GM13976 (cell line): Measurements from ENCODE around the gene COASY.
A peak's percentile ranks its signal among the peaks of the same experiment; 100 is the strongest.

Experiments used
- DNase-seq: peaks from one replicate; pipeline ENCODE4 v3.0.0; 2012; ENCODE audit warnings: low spot score
- in situ Hi-C: fragments of 300-500 bp; cut with MboI; formaldehyde crosslinking; loops from one replicate; pipeline ENCODE4 v1.12.0; 2022; ENCODE audit warnings: low sequenced_read_pairs, mixed read lengths, inconsistent platforms; ENCODE audit not compliant: unreplicated experiment
- TF ChIP-seq, protein P1 (sequence below): IDR thresholded peaks from 2 replicates; pipeline ENCODE4 v1.5.1; 2012; ENCODE audit warnings: borderline replicate concordance, mild to moderate bottlenecking; ENCODE audit not compliant: insufficient read depth; ENCODE audit errors: extremely low read depth, missing control alignments, control extremely low read depth

COASY gene

DNA sequence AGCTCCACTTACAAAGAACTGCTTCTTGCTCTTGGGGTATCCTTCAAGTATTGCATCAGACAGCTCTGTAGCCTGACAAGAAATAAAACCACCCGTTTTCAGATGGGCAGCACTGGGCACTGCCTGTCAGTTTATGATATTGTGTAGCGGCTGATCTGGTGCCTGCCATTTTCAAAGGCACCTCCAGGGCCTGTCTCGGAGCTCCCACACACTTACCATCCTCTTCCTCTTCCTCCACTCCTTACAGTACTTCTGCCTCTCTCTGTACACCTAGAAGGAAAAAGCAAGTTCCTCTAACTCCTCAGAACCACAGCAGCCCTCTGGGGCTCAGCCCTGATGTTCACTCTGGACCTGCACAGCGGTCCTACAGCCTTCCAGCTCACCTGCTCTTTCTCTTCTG, 11.1 kb downstream of the COASY start:
- TF ChIP-seq, protein P1, sequence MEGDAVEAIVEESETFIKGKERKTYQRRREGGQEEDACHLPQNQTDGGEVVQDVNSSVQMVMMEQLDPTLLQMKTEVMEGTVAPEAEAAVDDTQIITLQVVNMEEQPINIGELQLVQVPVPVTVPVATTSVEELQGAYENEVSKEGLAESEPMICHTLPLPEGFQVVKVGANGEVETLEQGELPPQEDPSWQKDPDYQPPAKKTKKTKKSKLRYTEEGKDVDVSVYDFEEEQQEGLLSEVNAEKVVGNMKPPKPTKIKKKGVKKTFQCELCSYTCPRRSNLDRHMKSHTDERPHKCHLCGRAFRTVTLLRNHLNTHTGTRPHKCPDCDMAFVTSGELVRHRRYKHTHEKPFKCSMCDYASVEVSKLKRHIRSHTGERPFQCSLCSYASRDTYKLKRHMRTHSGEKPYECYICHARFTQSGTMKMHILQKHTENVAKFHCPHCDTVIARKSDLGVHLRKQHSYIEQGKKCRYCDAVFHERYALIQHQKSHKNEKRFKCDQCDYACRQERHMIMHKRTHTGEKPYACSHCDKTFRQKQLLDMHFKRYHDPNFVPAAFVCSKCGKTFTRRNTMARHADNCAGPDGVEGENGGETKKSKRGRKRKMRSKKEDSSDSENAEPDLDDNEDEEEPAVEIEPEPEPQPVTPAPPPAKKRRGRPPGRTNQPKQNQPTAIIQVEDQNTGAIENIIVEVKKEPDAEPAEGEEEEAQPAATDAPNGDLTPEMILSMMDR, result no peak
- in situ Hi-C loops, result no loop called here
- DNase-seq, result no peak

DNA sequence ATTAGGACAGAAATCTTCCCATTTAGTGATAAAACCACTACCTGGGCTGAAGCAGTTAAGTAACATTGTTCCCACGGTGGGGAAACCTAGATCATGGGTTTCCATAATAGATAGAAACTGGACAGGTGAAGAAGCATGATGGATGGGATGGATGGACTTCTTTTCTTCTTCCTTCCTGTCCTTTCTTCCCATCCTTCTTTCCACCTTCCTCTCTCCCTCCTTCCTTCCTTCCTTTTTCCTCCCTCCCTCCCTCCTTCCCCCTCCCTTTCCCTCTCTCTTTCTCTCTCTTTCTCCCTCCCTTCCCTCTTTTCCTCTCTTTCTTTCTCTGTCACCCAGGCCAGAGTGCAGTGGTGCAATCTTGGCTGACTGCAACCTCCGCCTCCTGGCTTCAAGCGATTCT, 12.5 kb downstream of the COASY start:
- DNase-seq, result no peak
- TF ChIP-seq, protein P1, result no peak
- in situ Hi-C loops, result no loop called here

DNA sequence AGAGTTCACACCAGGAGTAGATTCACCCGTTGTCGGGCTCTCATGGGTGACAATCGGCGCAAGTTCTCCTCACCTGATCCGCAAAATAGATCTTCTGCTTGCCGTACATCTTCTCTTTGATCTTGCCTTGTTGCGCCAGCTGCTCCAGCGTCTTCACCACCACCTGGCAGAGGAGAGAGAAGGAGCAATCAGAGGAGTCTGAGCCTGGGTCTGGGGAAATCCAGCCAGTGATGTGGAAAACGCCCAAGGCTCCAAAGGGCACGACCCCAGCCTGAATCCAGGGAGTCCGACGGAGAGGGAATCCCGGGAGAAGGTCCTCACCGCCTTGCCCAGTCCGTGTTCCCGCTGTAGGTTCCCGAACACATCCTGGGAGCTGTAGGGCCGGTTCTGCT, 15.2 kb downstream of the COASY start:
- TF ChIP-seq, protein P1, result no peak
- in situ Hi-C loops, result no loop called here
- DNase-seq, result no peak

DNA sequence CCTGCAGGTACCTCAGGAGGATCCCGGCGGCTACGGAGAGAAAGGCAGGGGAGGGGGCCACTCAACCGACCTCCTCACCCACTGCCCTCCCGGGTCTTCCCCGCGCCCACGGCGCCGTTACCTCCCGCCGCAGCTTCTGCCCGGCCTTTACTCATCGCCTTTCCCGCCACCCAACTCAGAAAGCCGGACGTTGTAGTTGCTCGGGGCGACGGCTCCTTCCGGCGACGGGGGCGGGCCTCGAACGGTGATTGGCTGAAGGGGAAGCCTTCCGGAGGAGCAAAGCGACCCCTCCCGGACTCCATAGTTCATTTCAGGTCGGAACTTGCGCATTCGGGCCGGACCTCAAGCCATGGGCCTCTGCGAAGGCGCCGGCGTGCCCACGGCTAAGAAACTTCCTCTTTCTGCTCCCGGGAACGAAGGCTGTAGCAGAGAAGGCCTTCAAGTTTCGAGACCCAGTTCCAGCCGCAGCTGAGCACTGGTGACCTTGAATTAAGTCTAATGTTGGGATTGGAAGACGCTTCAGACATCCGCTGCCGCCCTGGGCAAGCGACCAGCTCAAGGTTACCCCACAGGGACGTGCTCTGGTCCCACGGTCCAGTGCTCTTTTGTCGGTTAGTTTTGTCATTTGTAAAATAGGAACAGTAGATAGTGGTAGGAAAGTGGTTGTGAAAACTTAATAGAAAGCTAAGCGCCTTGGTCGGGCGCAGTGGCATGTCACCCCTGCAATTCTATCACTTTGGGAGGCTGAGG, 15.8 kb downstream of the COASY start, which contains the start of gene PSMC3IP:
Gene PSMC3IP (minus strand): TSS at position 198 of the 750 bp plus-strand sequence. CDS start 43 bp downstream, at position 155.
- peak; percentile 98 for DNase-seq
- in situ Hi-C loops, result no loop called here
- TF ChIP-seq, protein P1, result peak; percentile 34

DNA sequence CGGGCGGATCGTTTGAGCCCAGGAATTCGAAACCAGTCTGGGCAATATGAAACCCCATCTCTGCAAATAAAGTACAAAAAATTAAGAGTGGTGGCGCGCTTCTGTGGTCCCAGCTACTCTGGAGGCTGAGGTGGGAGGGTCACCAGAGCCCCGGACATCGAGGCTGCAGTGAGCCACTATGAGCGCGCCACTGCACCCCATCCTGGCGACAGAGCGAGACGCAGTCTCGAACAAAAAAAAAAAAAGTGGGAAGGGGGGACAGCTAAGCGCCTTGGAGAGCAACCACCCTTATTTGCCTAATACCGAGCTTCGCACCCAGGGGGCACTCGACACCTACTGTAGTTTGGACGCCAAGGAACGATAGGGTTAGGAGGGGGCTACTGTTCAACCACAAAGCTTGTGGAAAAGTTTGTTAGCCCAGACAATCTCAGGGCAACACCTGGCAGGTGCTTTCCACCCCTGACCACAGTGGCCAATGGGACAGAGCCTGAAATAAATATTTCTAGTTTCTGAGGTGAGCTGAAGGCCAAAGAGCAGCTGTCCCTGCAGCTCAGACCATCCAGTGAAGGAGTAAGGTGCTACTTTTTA, 16.4 kb downstream of the COASY start:
- TF ChIP-seq, protein P1, result peak; percentile 74
- DNase-seq, result peak; percentile 89
- in situ Hi-C loops, result no loop called here

DNA sequence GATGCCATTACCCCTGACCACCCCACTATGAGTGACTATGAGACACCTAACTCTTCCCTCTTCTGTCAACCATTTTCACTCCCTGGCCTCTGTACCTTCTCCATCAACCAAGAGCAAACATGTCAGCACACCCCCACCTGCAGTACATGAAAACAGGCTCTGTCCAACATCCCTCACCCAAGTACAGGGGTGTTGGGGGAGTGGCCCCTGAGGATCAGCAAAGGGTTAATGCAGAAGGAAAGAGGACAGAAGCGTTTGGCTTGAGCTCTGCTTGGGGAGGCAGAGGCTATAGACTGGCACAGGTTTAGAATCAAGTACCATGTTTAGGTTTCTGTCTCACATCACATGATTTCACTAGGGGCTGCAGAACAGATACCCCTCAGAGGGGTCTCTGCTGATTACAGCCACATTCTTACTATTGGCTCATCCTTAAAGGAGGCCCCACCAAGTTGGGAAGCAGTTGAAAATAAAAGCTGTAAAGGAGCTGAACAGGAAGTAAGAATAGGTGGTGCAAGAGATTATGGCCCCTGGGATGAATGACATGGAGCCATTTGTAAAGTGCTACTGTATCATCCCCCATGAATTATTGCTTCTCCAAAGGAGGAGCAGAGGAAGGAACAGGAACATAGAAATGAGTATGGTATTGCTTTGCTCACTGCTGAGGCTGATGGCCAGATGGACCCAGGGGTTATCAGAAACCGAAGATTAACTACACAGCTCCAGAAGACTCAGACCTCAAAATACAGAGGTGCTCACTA, 18.0 kb downstream of the COASY start:
- no peak for DNase-seq

More for the DNA sequence above, 18.0 kb downstream of the COASY start:
- TF ChIP-seq, protein P1, result no peak
- in situ Hi-C loops, result no loop called here
